Stimulated activated memory B cell treated with anti-CD40 and anti-IgM and Interleukin-4, amounts not matched to agents 10 μg/mL and 1 μg/mL and 100 μg/mL, for 72 hours (primary cell): ENCODE measurements around the gene NABP2.

ENCODE experiments used
- ATAC-seq: fragments of 150-1000 bp; cut with Tn5 transposase; 2 replicates; pipeline ENCODE4 v1.10.0; 2021
- H3K27ac Mint-ChIP-seq: one replicate; pipeline ENCODE4 v1.8.0; 2022; ENCODE audit warnings: mild to moderate bottlenecking, mixed read lengths
- H3K27me3 Mint-ChIP-seq: one replicate; pipeline ENCODE4 v1.8.0; 2022; ENCODE audit warnings: mixed read lengths
- H3K36me3 Mint-ChIP-seq: one replicate; pipeline ENCODE4 v1.8.0; 2022; ENCODE audit warnings: mixed read lengths
- H3K4me1 Mint-ChIP-seq: one replicate; pipeline ENCODE4 v1.8.0; 2022; ENCODE audit warnings: mixed read lengths
- H3K4me3 Mint-ChIP-seq: one replicate; pipeline ENCODE4 v1.8.0; 2022; ENCODE audit warnings: mild to moderate bottlenecking, moderate library complexity, mixed read lengths
- H3K9me3 Mint-ChIP-seq: one replicate; pipeline ENCODE4 v1.8.0; 2022; ENCODE audit warnings: mixed read lengths

Gene NABP2

DNA sequence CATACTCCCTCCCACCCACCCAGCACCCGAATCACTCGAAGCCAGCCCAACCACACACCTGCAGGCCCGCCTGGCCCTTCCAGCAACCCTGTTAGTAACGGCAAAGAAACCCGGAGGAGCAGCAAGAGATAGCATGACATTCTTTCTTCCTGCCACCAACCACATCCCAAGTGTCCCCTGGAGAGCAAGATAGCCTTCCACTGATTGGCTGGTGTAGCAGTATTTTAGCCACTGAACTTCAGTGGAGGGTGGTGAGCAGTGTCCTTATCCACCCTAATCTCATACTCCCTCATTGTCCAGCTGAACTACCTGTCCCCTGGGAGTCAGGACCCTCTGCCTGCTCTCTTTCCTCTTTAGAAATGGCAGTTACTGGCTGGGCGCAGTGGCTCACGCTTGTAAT lies 4.9 kb downstream of the NABP2 start:
- Mint-ChIP-seq H3K36me3 (peaks cover 6% of the 10 kb centered on the region), H3K27me3 (no peaks in the 10 kb centered on the region), H3K27ac (no peak overlapping the region), H3K9me3 (no peaks in the 10 kb centered on the region), H3K4me3 (no peak overlapping the region), H3K4me1 (peaks cover 15% of the 10 kb centered on the region)
- ATAC-seq, result no peak

GRCh38 chr12:56229916-56230431 lies 5.8 kb downstream of the NABP2 start, which contains the start of gene SLC39A5:
SLC39A5 (plus strand) TSS chr12:56230051; CDS start chr12:56231275, 1,224 bp downstream.
- Mint-ChIP-seq H3K9me3 (no peaks in the 10 kb centered on the region), H3K4me1 (peaks cover 9% of the 10 kb centered on the region), H3K4me3 (no peak within 1 kb of the TSS), H3K27me3 (no peaks in the 10 kb centered on the region), H3K27ac (peak within 1 kb of the TSS; percentile 6), H3K36me3 (peaks cover 6% of the 10 kb centered on the region)
- ATAC-seq, result no peak

- peaks cover 2% of the 10 kb centered on the region for H3K4me1 Mint-ChIP-seq
- no peak overlapping the region for H3K4me3 Mint-ChIP-seq
- no peaks in the 10 kb centered on the region for H3K9me3 Mint-ChIP-seq
- no peak for ATAC-seq
- no peaks in the 10 kb centered on the region for H3K27me3 Mint-ChIP-seq
- peaks cover 6% of the 10 kb centered on the region for H3K36me3 Mint-ChIP-seq
- H3K27ac Mint-ChIP-seq, result peak overlapping the region; percentile 6
Observed at GRCh38 chr12:56230432-56231183, 6.5 kb downstream of the NABP2 start.

- Mint-ChIP-seq H3K27me3 (no peaks in the 10 kb centered on the region), H3K27ac (no peak overlapping the region)
- ATAC-seq, result no peak
Observed at GRCh38 chr12:56231184-56231582, 7.0 kb downstream of the NABP2 start.

DNA sequence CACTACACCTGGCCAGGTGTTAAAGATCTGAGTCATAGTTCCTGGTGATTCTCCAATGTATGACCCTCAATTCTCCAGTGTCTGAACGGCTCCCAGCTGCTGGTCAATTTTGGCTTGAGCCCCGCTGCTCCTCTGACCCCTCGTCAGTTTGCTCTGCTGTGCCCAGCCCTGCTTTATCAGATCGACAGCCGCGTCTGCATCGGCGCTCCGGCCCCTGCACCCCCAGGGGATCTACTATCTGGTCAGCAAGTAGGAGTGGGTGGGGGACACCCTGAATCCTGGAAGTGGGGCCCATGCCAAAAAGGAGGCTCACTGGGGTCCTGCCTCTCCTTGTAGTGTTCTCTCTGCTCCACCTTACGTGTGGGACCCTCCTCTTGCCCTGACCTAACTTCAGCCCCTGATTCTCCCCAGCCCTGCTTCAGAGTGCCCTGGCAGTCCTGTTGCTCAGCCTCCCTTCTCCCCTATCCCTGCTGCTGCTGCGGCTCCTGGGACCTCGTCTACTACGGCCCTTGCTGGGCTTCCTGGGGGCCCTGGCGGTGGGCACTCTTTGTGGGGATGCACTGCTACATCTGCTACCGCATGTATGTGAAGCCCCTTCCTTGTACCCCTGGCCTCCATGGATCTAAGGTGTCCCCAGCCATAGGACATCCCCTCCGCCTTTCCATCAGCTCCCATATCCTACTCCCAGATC lies 10.7 kb downstream of the NABP2 start:
- no peaks in the 10 kb centered on the region for H3K27me3 Mint-ChIP-seq
- no peak overlapping the region for H3K27ac Mint-ChIP-seq
- no peaks in the 10 kb centered on the region for H3K4me1 Mint-ChIP-seq
- no peak overlapping the region for H3K4me3 Mint-ChIP-seq
- ATAC-seq, result no peak
- no peaks in the 10 kb centered on the region for H3K9me3 Mint-ChIP-seq
- peaks cover 12% of the 10 kb centered on the region for H3K36me3 Mint-ChIP-seq

More at GRCh38 chr12:56231184-56231582, 7.0 kb downstream of the NABP2 start:
- Mint-ChIP-seq H3K4me3 (no peak overlapping the region), H3K4me1 (no peaks in the 10 kb centered on the region), H3K36me3 (peaks cover 6% of the 10 kb centered on the region), H3K9me3 (no peaks in the 10 kb centered on the region)

DNA sequence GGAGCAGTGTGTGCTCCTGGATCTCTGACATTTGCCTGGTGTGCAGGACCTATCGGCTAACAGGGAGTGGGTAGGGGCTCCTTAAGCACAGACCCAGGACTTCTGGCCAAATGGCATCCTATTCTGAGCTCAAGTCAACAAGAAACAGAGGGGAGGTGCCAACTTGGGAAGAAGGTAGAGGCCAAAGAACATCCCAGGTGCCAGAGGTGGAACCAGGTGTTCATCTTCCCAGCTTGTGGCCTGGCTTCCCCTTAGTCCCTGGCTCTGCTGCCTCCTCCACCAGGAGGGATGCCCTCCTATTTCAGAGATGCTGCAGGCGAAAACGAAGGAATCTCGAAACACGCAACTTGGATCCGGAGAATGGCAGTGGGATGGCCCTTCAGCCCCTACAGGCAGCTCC lies 11.9 kb downstream of the NABP2 start:
- Mint-ChIP-seq H3K27ac (no peak overlapping the region), H3K27me3 (no peaks in the 10 kb centered on the region), H3K4me1 (no peaks in the 10 kb centered on the region), H3K4me3 (no peak overlapping the region), H3K9me3 (no peaks in the 10 kb centered on the region), H3K36me3 (peaks cover 17% of the 10 kb centered on the region)
- no peak for ATAC-seq

GRCh38 chr12:56236985-56237384 lies 12.8 kb downstream of the NABP2 start:
- H3K4me1 Mint-ChIP-seq, result peaks cover 2% of the 10 kb centered on the region
- no peaks in the 10 kb centered on the region for H3K27me3 Mint-ChIP-seq
- no peak overlapping the region for H3K27ac Mint-ChIP-seq
- no peak overlapping the region for H3K4me3 Mint-ChIP-seq
- H3K36me3 Mint-ChIP-seq, result peaks cover 25% of the 10 kb centered on the region
- no peaks in the 10 kb centered on the region for H3K9me3 Mint-ChIP-seq
- no peak for ATAC-seq

GRCh38 chr12:56237552-56237951 lies 13.4 kb downstream of the NABP2 start:
- no peak for ATAC-seq
- H3K4me1 Mint-ChIP-seq, result peaks cover 8% of the 10 kb centered on the region
- H3K4me3 Mint-ChIP-seq, result no peak overlapping the region
- peaks cover 31% of the 10 kb centered on the region for H3K36me3 Mint-ChIP-seq
- no peaks in the 10 kb centered on the region for H3K27me3 Mint-ChIP-seq
- no peaks in the 10 kb centered on the region for H3K9me3 Mint-ChIP-seq
- no peak overlapping the region for H3K27ac Mint-ChIP-seq

GRCh38 chr12:56241424-56242303 lies 17.5 kb downstream of the NABP2 start:
- no peak for ATAC-seq
- H3K9me3 Mint-ChIP-seq, result no peaks in the 10 kb centered on the region
- no peak overlapping the region for H3K4me3 Mint-ChIP-seq
- no peak overlapping the region for H3K27ac Mint-ChIP-seq
- H3K27me3 Mint-ChIP-seq, result no peaks in the 10 kb centered on the region
- H3K4me1 Mint-ChIP-seq, result peaks cover 16% of the 10 kb centered on the region
- H3K36me3 Mint-ChIP-seq, result peaks cover 49% of the 10 kb centered on the region

- Mint-ChIP-seq H3K36me3 (peaks cover 53% of the 10 kb centered on the region), H3K27ac (peak overlapping the region; percentile 51), H3K4me3 (no peak overlapping the region), H3K27me3 (no peaks in the 10 kb centered on the region), H3K4me1 (peaks cover 16% of the 10 kb centered on the region), H3K9me3 (no peaks in the 10 kb centered on the region)
- ATAC-seq, result peak; percentile 10
Observed at GRCh38 chr12:56242986-56243385, 18.8 kb downstream of the NABP2 start.

- H3K36me3 Mint-ChIP-seq, result peaks cover 54% of the 10 kb centered on the region
- no peaks in the 10 kb centered on the region for H3K27me3 Mint-ChIP-seq
- H3K4me3 Mint-ChIP-seq, result no peak overlapping the region
- H3K27ac Mint-ChIP-seq, result no peak overlapping the region
- H3K4me1 Mint-ChIP-seq, result peaks cover 16% of the 10 kb centered on the region
- no peak for ATAC-seq
- H3K9me3 Mint-ChIP-seq, result no peaks in the 10 kb centered on the region
Observed at GRCh38 chr12:56243731-56244181, 19.6 kb downstream of the NABP2 start.

- ATAC-seq, result no peak
- Mint-ChIP-seq H3K9me3 (no peaks in the 10 kb centered on the region), H3K4me3 (no peak overlapping the region), H3K36me3 (peaks cover 61% of the 10 kb centered on the region), H3K27ac (no peak overlapping the region), H3K4me1 (peaks cover 16% of the 10 kb centered on the region), H3K27me3 (no peaks in the 10 kb centered on the region)
Observed at GRCh38 chr12:56244494-56244893, 20.4 kb downstream of the NABP2 start.

GRCh38 chr12:56247923-56248322 lies 23.8 kb downstream of the NABP2 start:
- Mint-ChIP-seq H3K27me3 (no peaks in the 10 kb centered on the region), H3K36me3 (peaks cover 54% of the 10 kb centered on the region), H3K4me3 (no peak overlapping the region), H3K9me3 (no peaks in the 10 kb centered on the region), H3K4me1 (peaks cover 5% of the 10 kb centered on the region), H3K27ac (no peak overlapping the region)
- no peak for ATAC-seq

GRCh38 chr12:56248711-56249110 lies 24.6 kb downstream of the NABP2 start:
- no peaks in the 10 kb centered on the region for H3K9me3 Mint-ChIP-seq
- H3K27ac Mint-ChIP-seq, result no peak overlapping the region
- no peak overlapping the region for H3K4me3 Mint-ChIP-seq
- ATAC-seq, result no peak
- H3K4me1 Mint-ChIP-seq, result no peaks in the 10 kb centered on the region
- no peaks in the 10 kb centered on the region for H3K27me3 Mint-ChIP-seq
- peaks cover 54% of the 10 kb centered on the region for H3K36me3 Mint-ChIP-seq

DNA sequence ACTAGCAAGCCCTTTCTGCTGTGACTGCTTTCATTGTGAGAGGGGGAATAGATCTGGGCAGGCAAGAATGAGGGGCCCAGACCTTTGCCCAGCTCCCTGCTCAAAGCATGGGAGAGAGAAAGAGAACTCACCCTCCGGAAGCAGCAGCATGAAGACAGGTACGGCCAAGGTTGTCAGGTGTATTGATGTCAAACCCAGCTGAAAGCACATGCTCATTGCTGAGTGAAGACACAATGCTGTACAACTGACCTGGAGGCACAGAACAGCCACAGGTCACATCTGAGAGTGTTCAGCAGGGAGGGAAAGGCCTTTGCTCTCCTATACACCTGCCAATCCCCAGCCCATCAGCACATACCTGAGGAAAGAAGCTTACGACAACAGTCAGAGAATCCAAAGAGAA lies 28.5 kb downstream of the NABP2 start:
- Mint-ChIP-seq H3K9me3 (no peaks in the 10 kb centered on the region), H3K27me3 (no peaks in the 10 kb centered on the region), H3K36me3 (peaks cover 40% of the 10 kb centered on the region), H3K27ac (no peak overlapping the region), H3K4me3 (no peak overlapping the region), H3K4me1 (peaks cover 24% of the 10 kb centered on the region)
- no peak for ATAC-seq
